ENCODE measurements around the gene TBC1D22B.

The TBC1D22B gene, protein sequence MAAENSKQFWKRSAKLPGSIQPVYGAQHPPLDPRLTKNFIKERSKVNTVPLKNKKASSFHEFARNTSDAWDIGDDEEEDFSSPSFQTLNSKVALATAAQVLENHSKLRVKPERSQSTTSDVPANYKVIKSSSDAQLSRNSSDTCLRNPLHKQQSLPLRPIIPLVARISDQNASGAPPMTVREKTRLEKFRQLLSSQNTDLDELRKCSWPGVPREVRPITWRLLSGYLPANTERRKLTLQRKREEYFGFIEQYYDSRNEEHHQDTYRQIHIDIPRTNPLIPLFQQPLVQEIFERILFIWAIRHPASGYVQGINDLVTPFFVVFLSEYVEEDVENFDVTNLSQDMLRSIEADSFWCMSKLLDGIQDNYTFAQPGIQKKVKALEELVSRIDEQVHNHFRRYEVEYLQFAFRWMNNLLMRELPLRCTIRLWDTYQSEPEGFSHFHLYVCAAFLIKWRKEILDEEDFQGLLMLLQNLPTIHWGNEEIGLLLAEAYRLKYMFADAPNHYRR

GRCh38 chr6:37257634-37258404, at the start of gene TBC1D22B, which contains the start of gene TMEM217:
TSS of gene TBC1D22B (plus strand) at chr6:37257772. CDS start at chr6:37257918, 146 bp downstream.
TSS of gene TMEM217 (minus strand) at chr6:37258144. CDS start at chr6:37219030, 39,114 bp downstream.
- peak within 1 kb of the TSS; percentile 95 for H3K27ac Mint-ChIP-seq (ENCODE audit: low read depth)
- ATAC-seq (replicated peaks; ENCODE audit: extremely low read depth, poor library complexity, severe bottlenecking) = peak; percentile 99
- no peaks in the 10 kb centered on the region for H3K27me3 Mint-ChIP-seq
- peak within 1 kb of the TSS; percentile 97 for H3K4me3 Mint-ChIP-seq
- H3K36me3 Mint-ChIP-seq (ENCODE audit: insufficient read depth) = peaks cover 8% of the 10 kb centered on the region
- no peaks in the 10 kb centered on the region for H3K9me3 Mint-ChIP-seq
- DNase-seq (ENCODE audit: low spot score in 2 of 2) = peak; percentile 92
- H3K4me1 Mint-ChIP-seq = peaks cover 37% of the 10 kb centered on the region

DNA sequence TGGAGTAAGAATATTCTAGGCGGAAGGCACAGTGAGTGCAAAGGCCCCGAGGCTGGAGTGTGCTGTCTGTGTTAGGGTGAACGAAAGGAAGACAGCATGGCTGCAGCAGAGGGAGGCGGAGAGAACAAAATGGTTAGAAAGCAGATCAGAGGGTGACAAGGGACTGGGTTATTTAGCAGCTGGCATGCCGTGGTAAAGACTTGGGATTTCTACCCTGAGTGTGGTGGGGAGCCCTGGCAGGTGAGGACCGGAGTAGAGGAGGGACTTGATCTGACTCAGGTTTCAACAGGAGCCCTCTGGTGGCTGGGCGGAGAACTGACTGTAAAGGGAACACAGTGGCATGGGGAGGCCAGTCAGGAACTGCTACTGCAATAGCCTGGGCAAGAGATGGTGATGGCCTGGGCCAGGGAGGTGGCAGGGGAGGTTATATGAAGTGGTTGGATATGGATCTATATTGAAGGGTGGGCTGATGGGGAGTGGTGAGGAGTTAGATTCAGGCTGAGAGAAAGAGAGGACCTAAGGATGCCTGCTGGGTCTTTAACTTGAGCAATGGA, 49.6 kb upstream of the TBC1D22B start:
- peaks cover 2% of the 10 kb centered on the region for H3K36me3 Mint-ChIP-seq (ENCODE audit: insufficient read depth)
- DNase-seq (ENCODE audit: low spot score in 2 of 2) (peak; percentile 83 to 88), ATAC-seq (replicated peaks; ENCODE audit: extremely low read depth, poor library complexity, severe bottlenecking) (peak; percentile 70)
- H3K4me3 Mint-ChIP-seq = no peak overlapping the region
- H3K27ac Mint-ChIP-seq (ENCODE audit: low read depth) = peak overlapping the region; percentile 64
- no peaks in the 10 kb centered on the region for H3K27me3 Mint-ChIP-seq
- H3K4me1 Mint-ChIP-seq = peaks cover 43% of the 10 kb centered on the region
- H3K9me3 Mint-ChIP-seq = no peaks in the 10 kb centered on the region

DNA sequence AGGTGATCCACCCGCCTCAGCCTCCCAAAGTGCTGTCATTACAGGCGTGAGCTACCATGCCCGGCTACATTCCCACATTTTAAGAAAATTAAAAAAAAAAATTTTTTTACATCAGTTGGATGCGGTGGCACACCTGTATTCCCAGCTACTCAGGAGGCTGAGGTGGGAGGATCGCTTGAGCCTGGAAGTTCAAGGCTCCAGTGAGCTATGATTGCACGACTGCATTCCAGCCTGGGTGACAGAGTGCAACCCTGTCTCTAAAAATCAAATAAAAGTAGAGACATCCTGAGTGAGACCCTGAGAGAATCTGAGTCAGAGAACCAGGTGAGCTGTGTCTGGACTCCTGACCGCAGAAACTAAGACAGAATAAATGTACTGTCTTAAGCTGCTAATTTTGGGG, 48.8 kb upstream of the TBC1D22B start:
- ATAC-seq (replicated peaks; ENCODE audit: extremely low read depth, poor library complexity, severe bottlenecking) (no peak), DNase-seq (ENCODE audit: low spot score in 2 of 2) (no peak)
- no peak overlapping the region for H3K27ac Mint-ChIP-seq (ENCODE audit: low read depth)
- H3K9me3 Mint-ChIP-seq = no peaks in the 10 kb centered on the region
- H3K36me3 Mint-ChIP-seq (ENCODE audit: insufficient read depth) = no peaks in the 10 kb centered on the region
- H3K4me3 Mint-ChIP-seq = no peak overlapping the region
- H3K4me1 Mint-ChIP-seq = peaks cover 36% of the 10 kb centered on the region
- H3K27me3 Mint-ChIP-seq = no peaks in the 10 kb centered on the region

DNA sequence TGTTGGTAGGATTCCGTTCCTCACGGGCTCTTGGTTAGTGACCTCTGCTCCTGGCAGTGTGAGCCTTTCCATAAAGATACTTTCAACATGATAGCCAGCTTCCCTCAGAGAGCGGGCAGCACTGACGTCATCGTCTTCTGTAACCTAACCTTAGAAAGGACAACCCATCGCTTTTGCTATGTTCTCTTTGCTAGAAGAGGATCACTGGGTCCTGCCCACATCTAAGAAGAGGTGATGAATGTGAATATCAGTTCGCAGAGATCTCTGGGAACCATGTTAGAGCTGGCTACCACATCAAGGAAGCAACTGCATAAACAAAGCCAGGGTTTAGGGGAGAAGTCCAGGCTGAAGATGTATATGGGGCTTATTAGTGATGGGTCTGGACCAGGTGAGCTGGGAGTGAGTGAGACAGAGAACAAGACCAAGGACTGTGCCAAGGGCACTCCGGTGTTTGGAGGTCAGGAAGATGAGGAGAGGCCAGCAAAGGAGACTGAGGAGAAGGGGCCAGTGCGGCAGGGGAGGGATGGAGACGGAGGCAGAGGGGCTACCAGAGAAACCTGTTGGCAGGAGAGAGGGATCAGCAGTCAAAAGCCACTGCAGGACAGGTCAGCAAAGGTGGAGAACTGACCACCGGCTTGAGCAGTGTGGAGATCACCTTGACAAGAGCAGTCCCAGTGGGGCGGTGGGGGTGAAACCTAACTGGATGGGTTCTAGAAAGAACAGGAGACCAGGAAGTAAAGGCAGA, 47.9 kb upstream of the TBC1D22B start:
- DNase-seq (ENCODE audit: low spot score in 2 of 2) (peak in 1 of 2 donors; percentile 39), ATAC-seq (replicated peaks; ENCODE audit: extremely low read depth, poor library complexity, severe bottlenecking) (peak; percentile 74)
- Mint-ChIP-seq H3K36me3 (ENCODE audit: insufficient read depth) (no peaks in the 10 kb centered on the region), H3K4me1 (peaks cover 30% of the 10 kb centered on the region), H3K27me3 (no peaks in the 10 kb centered on the region), H3K4me3 (peak overlapping the region; percentile 41), H3K27ac (ENCODE audit: low read depth) (peak overlapping the region; percentile 92), H3K9me3 (no peaks in the 10 kb centered on the region)

DNA sequence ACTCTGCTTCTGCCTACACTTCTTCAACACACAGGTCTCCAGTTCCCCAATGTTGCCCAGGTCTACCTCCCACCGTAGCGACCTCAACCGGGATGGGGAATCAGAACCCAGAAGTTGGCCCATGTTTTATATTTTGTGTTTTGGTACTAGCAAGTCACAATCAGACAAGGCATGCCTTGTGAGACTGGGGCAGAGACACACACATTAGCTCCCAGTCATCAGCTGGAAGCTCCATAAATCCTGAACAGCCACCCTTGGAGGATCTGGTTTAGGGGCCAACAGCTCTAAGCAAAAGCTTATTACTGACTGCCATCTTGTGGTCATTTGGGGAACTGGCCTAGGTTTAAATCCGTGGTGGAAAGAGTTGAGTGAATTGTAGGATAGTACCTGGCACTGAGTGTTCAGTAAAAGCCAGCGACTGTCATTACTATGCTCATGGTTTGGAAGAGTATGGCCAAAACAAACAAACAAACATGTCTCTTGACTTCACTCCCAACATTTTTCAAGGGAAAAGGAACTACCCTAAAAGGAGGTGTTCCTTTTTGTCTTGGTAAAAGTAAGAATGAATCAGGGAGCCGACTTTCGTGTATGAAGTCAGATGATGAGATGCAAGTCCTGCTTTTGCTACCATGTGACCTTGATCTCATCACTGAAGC, 47.1 kb upstream of the TBC1D22B start:
- Mint-ChIP-seq H3K4me3 (no peak overlapping the region), H3K9me3 (no peaks in the 10 kb centered on the region), H3K36me3 (ENCODE audit: insufficient read depth) (no peaks in the 10 kb centered on the region), H3K27ac (ENCODE audit: low read depth) (peak overlapping the region; percentile 92), H3K27me3 (no peaks in the 10 kb centered on the region), H3K4me1 (peaks cover 30% of the 10 kb centered on the region)
- ATAC-seq (replicated peaks; ENCODE audit: extremely low read depth, poor library complexity, severe bottlenecking) = peak; percentile 49
- DNase-seq (ENCODE audit: low spot score in 2 of 2) = peak; percentile 68 to 70

GRCh38 chr6:37212268-37212667, 45.3 kb upstream of the TBC1D22B start:
- peaks cover 24% of the 10 kb centered on the region for H3K4me1 Mint-ChIP-seq
- H3K4me3 Mint-ChIP-seq = no peak overlapping the region
- H3K9me3 Mint-ChIP-seq = no peaks in the 10 kb centered on the region
- no peak for ATAC-seq (replicated peaks; ENCODE audit: extremely low read depth, poor library complexity, severe bottlenecking)
- H3K27me3 Mint-ChIP-seq = no peaks in the 10 kb centered on the region
- no peaks in the 10 kb centered on the region for H3K36me3 Mint-ChIP-seq (ENCODE audit: insufficient read depth)
- no peak overlapping the region for H3K27ac Mint-ChIP-seq (ENCODE audit: low read depth)
- no peak for DNase-seq (ENCODE audit: low spot score in 2 of 2)

DNA sequence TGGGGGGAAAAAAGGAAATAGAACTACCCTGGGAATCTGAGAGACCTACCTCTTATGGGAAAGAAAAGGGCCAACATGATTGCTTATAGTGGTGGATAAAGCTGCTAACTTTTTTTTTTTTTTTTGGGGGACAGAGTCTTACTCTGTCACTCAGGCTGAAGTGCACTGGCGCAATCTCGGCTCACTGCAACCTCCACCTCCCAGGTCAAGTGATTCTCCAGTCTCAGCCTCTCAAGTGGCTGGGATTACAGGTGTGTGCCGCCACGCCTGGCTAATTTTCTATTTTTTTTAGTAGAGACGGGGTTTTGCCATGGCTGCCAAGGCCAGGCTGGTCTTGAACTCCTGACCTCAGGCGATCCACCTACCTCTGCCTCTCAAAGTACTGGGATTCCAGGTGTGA, 39.5 kb upstream of the TBC1D22B start:
- no peaks in the 10 kb centered on the region for H3K36me3 Mint-ChIP-seq (ENCODE audit: insufficient read depth)
- H3K9me3 Mint-ChIP-seq = no peaks in the 10 kb centered on the region
- peaks cover 12% of the 10 kb centered on the region for H3K4me1 Mint-ChIP-seq
- no peak for ATAC-seq (replicated peaks; ENCODE audit: extremely low read depth, poor library complexity, severe bottlenecking)
- no peak for DNase-seq (ENCODE audit: low spot score in 2 of 2)
- no peaks in the 10 kb centered on the region for H3K27me3 Mint-ChIP-seq
- no peak overlapping the region for H3K27ac Mint-ChIP-seq (ENCODE audit: low read depth)
- H3K4me3 Mint-ChIP-seq = no peak overlapping the region

GRCh38 chr6:37218511-37218910, 39.1 kb upstream of the TBC1D22B start:
- DNase-seq (ENCODE audit: low spot score in 2 of 2) (no peak), ATAC-seq (replicated peaks; ENCODE audit: extremely low read depth, poor library complexity, severe bottlenecking) (no peak)
- Mint-ChIP-seq H3K27me3 (no peaks in the 10 kb centered on the region), H3K4me3 (no peak overlapping the region), H3K4me1 (peaks cover 12% of the 10 kb centered on the region), H3K9me3 (no peaks in the 10 kb centered on the region), H3K27ac (ENCODE audit: low read depth) (no peak overlapping the region), H3K36me3 (ENCODE audit: insufficient read depth) (no peaks in the 10 kb centered on the region)

- H3K27ac Mint-ChIP-seq (ENCODE audit: low read depth) = no peak overlapping the region
- ATAC-seq (replicated peaks; ENCODE audit: extremely low read depth, poor library complexity, severe bottlenecking) = no peak
- peaks cover 12% of the 10 kb centered on the region for H3K4me1 Mint-ChIP-seq
- H3K4me3 Mint-ChIP-seq = peak overlapping the region; percentile 78
- no peaks in the 10 kb centered on the region for H3K27me3 Mint-ChIP-seq
- H3K36me3 Mint-ChIP-seq (ENCODE audit: insufficient read depth) = no peaks in the 10 kb centered on the region
- no peak for DNase-seq (ENCODE audit: low spot score in 2 of 2)
- no peaks in the 10 kb centered on the region for H3K9me3 Mint-ChIP-seq
Observed at GRCh38 chr6:37221585-37222124, 35.9 kb upstream of the TBC1D22B start.

DNA sequence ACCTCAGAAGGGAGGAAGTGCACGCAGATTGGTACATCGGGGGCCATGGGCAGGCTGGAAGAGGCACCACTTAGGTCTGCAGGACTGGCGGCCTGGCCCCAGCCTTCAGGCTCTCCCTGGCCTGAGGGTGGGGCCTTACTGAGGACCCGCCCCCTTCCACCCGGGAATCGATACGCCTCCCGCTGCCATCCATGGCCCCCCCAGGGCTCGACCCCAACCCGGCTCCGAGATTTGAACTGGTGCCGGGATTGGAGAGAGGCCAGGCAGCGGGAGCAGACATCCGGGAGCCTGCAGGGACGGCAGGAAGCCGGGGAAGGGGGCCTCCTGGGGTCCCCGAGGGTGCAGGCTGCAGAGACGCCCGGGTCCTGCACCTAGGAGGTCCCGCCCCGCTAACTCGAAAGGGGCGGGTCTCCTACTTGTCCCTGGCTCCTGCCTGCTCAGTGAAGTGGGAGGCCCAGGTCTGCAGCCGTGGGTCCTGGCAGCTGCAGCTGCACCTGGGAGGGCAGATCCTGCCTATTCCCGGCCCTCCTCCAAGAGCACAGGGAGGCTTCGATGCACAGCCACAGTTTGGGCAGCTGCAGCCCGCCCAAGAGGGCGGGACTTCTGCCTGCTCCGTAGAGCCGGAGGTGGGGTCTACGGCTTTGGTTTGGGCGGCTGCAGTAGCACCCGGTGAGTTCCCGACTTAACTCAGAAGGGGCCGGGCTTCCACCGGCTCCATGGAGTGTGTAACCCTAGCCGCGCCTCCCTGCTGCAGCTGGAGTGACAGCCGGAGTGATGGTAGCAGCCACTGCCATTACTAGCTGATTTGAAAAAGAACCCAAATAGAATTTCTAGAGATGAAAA, 35.2 kb upstream of the TBC1D22B start:
- H3K27me3 Mint-ChIP-seq = no peaks in the 10 kb centered on the region
- peak overlapping the region; percentile 78 for H3K4me3 Mint-ChIP-seq
- no peaks in the 10 kb centered on the region for H3K9me3 Mint-ChIP-seq
- peaks cover 12% of the 10 kb centered on the region for H3K4me1 Mint-ChIP-seq
- H3K36me3 Mint-ChIP-seq (ENCODE audit: insufficient read depth) = no peaks in the 10 kb centered on the region
- ATAC-seq (replicated peaks; ENCODE audit: extremely low read depth, poor library complexity, severe bottlenecking) (peak; percentile 87), DNase-seq (ENCODE audit: low spot score in 2 of 2) (peak; percentile 34 to 39)
- H3K27ac Mint-ChIP-seq (ENCODE audit: low read depth) = no peak overlapping the region

DNA sequence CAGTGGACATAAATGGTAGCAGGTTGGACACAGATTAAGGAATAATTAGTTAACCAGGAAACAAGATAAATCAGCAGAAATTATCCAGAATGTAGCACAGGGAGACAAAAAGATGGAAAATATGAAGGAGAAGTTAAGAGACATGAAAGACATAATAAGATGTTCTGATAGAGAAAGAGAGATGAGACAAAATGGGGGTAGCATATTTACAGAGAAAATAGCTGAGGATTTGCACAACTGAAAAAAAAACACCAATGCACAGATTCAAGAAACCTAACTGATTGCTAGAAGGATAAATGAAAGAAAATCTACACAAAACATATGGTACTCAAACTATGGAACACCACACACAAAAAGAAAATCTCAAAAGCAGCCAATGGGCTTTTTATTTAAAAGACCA, 34.6 kb upstream of the TBC1D22B start:
- no peaks in the 10 kb centered on the region for H3K27me3 Mint-ChIP-seq
- no peak overlapping the region for H3K27ac Mint-ChIP-seq (ENCODE audit: low read depth)
- peak overlapping the region; percentile 78 for H3K4me3 Mint-ChIP-seq
- H3K4me1 Mint-ChIP-seq = peaks cover 12% of the 10 kb centered on the region
- ATAC-seq (replicated peaks; ENCODE audit: extremely low read depth, poor library complexity, severe bottlenecking) (no peak), DNase-seq (ENCODE audit: low spot score in 2 of 2) (no peak)
- H3K36me3 Mint-ChIP-seq (ENCODE audit: insufficient read depth) = peaks cover 2% of the 10 kb centered on the region
- no peaks in the 10 kb centered on the region for H3K9me3 Mint-ChIP-seq

Data from central memory CD8-positive, alpha-beta T cell (primary cell).